CD4-positive, alpha-beta memory T cell (primary cell): ENCODE measurements around the gene FOXL3. TPM values are rescaled to one million over a fixed set of nuclear protein-coding genes. Genes with fewer than 3 reads are reported as not detected.

ENCODE experiments used
- CTCF ChIA-PET: fragments of 350-600 bp; sonication (Branson Sonifier 250); formaldehyde crosslinking; loops from one replicate; lab custom pipeline; 2021; ENCODE audit warnings: inconsistent platforms; ENCODE audit not compliant: partially characterized antibody; lab: Charles Lee
- POLR2A ChIA-PET: fragments of 350-600 bp; sonication (Branson Sonifier 250); formaldehyde crosslinking; loops from one replicate; lab custom pipeline; 2021; ENCODE audit not compliant: partially characterized antibody; lab: Charles Lee
- DNase-seq, 5 donors: peaks; one replicate each; pipeline versions ENCODE4 v3.0.0 to v3.0.0-alpha.2; 2020 to 2022; ENCODE audit warnings: mixed read lengths in 1 of 5
- H3K27ac ChIP-seq: one replicate; pipeline ENCODE4 v1.7.0; 2013; ENCODE audit warnings: low read depth, low read length
- H3K27me3 ChIP-seq: 2 replicates; pipeline ENCODE4 v1.7.0; 2013; ENCODE audit warnings: mild to moderate bottlenecking, low read length, moderate library complexity; ENCODE audit not compliant: insufficient read depth
- H3K36me3 ChIP-seq: 2 replicates; pipeline ENCODE4 v1.7.0; 2013; ENCODE audit warnings: mild to moderate bottlenecking, low read length, moderate library complexity; ENCODE audit not compliant: insufficient read depth
- H3K4me1 ChIP-seq: 2 replicates; pipeline ENCODE4 v1.7.0; 2013; ENCODE audit warnings: mild to moderate bottlenecking, low read length, moderate library complexity; ENCODE audit not compliant: insufficient read depth
- H3K4me3 ChIP-seq, 2 donors: one replicate each; pipeline ENCODE4 v1.7.0; 2013; ENCODE audit warnings: low read length in 2 of 2, mild to moderate bottlenecking in 1 of 2
- H3K9me3 ChIP-seq, 2 donors: one replicate each; pipeline ENCODE4 v1.7.0; 2013; ENCODE audit warnings: low read length in 2 of 2, control low read depth in 1 of 2; ENCODE audit not compliant: control insufficient read depth in 1 of 2
- H3K27ac Mint-ChIP-seq, 7 donors: one replicate each; pipeline ENCODE4 v1.8.0; 2020 to 2021; ENCODE audit warnings: mixed read lengths in 7 of 7, mild to moderate bottlenecking in 6 of 7, inconsistent platforms in 3 of 7, moderate library complexity in 3 of 7
- H3K27me3 Mint-ChIP-seq, 2 donors: one replicate each; pipeline ENCODE4 v1.8.0; 2020 to 2021; ENCODE audit warnings: mixed read lengths in 2 of 2
- H3K36me3 Mint-ChIP-seq, 2 donors: one replicate each; pipeline ENCODE4 v1.8.0; 2020 to 2021; ENCODE audit warnings: mixed read lengths in 2 of 2, inconsistent platforms in 1 of 2, mild to moderate bottlenecking in 1 of 2
- H3K4me1 Mint-ChIP-seq, 4 donors: one replicate each; pipeline ENCODE4 v1.8.0; 2020 to 2021; ENCODE audit warnings: mixed read lengths in 4 of 4, mild to moderate bottlenecking in 1 of 4
- H3K4me3 Mint-ChIP-seq, 8 donors: one replicate each; pipeline ENCODE4 v1.8.0; 2020 to 2021; ENCODE audit warnings: mixed read lengths in 8 of 8, mild to moderate bottlenecking in 7 of 8, moderate library complexity in 6 of 8, inconsistent platforms in 3 of 8
- H3K9me3 Mint-ChIP-seq, 8 donors: one replicate each; pipeline ENCODE4 v1.8.0; 2020 to 2021; ENCODE audit warnings: mixed read lengths in 8 of 8, mild to moderate bottlenecking in 5 of 8, inconsistent platforms in 3 of 8, moderate library complexity in 1 of 8
- intact Hi-C: fragments of 100-400 bp; cut with micrococcal nuclease; formaldehyde crosslinking; loops from one replicate; pipeline ENCODE4 v1.15.1; 2023
- polyA plus RNA-seq, 2 donors: library from polyadenylated mRNA; unstranded; fragments of 300-500 nt; fragmentation: Illumina TruSeq; gene quantifications; one replicate each; pipeline ENCODE4 v1.2.3, GENCODE V29; 2021
- total RNA-seq, 2 experiments: library from RNA; stranded (reverse); gene quantifications; one replicate each; pipeline ENCODE4 v1.2.3, GENCODE V29; 2021

The FOXL3 gene
- total and polyA plus RNA-seq, 4 experiments from 2014 or later, result not detected

DNA sequence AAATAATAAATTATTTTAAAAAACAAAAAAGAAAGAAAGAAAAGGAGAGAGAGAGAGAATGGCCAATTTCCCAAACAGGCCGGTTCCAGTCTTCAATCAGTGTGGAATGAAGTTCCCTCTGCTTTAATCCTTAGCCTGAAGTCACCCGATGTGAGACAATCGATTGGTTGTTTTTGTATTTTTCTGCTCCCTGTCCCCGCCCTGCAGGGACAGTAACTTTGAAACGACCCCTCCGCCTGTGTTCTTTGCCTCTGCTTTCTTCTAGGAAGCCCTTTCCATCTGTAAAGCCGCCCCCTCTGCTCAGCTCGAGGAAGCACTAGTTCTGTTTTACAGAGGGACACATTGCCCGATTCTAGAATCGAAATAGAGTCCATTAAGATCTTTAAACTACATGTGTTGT, 33.4 kb downstream of the FOXL3 start:
- H3K4me3 ChIP-seq, result no peak overlapping the region
- ChIA-PET POLR2A (no interaction called here), CTCF (interaction anchor here (1.2 kb wide), 1 partner anchor 10 kb away, joined by 3 read pairs; no protein-coding TSS in a partner anchor)
- peaks cover 4% of the 10 kb centered on the region for H3K27me3 ChIP-seq
- peaks cover 7% of the 10 kb centered on the region for H3K4me1 ChIP-seq
- Mint-ChIP-seq H3K27ac (peak overlapping the region in 2 of 7 donors; percentile 53 to 71), H3K9me3 (peaks cover 0 to 6% (median 0%) of the 10 kb centered on the region in 8 donors), H3K4me1 (peaks cover 0 to 2% (median 0%) of the 10 kb centered on the region in 4 donors), H3K27me3 (peaks cover 14 to 15% of the 10 kb centered on the region in 2 donors), H3K4me3 (peak overlapping the region in 1 of 8 donors; percentile 59), H3K36me3 (no peaks in the 10 kb centered on the region)
- no peaks in the 10 kb centered on the region for H3K9me3 ChIP-seq
- no peaks in the 10 kb centered on the region for H3K36me3 ChIP-seq
- intact Hi-C loops, result loop anchor here (2.0 kb wide), 1 partner anchor 313 kb away; no protein-coding TSS in a partner anchor
- H3K27ac ChIP-seq, result no peak overlapping the region
- no peak for DNase-seq

DNA sequence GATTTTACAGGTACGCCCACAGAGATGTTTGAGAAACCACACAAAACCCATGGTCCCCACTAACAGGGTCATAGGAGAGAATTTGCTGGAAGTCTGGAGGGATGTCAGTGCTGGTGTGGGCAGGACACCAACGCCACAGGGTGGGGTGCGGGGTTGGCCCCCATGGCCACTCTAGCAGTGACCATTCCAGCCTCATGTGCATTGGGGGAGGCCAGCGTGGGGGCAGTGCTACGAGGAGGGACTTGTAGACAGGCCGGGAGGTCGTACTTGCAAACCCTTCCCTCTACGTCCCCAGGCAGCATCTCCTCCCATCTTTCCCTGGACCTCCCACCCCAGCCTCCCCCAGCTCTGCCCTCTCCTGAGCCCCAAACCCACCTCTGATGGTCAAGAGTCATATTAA, 34.0 kb downstream of the FOXL3 start:
- CTCF ChIA-PET, result interaction anchor here (1.2 kb wide), 1 partner anchor 9 kb away, joined by 3 read pairs; no protein-coding TSS in a partner anchor
- peaks cover 10% of the 10 kb centered on the region in 2 donors for H3K27me3 Mint-ChIP-seq
- Histone ChIP-seq H3K27ac (no peak overlapping the region), H3K36me3 (no peaks in the 10 kb centered on the region), H3K4me3 (no peak overlapping the region), H3K9me3 (no peaks in the 10 kb centered on the region), H3K4me1 (peaks cover 7% of the 10 kb centered on the region), H3K27me3 (peaks cover 4% of the 10 kb centered on the region)
- intact Hi-C loops, result no loop called here
- H3K4me1 Mint-ChIP-seq, result peaks cover 0 to 2% (median 0%) of the 10 kb centered on the region in 4 donors
- POLR2A ChIA-PET, result no interaction called here
- H3K9me3 Mint-ChIP-seq, result peaks cover 0 to 4% (median 0%) of the 10 kb centered on the region in 8 donors
- no peak overlapping the region for H3K4me3 Mint-ChIP-seq
- H3K36me3 Mint-ChIP-seq, result no peaks in the 10 kb centered on the region
- DNase-seq, result no peak
- H3K27ac Mint-ChIP-seq, result no peak overlapping the region

DNA sequence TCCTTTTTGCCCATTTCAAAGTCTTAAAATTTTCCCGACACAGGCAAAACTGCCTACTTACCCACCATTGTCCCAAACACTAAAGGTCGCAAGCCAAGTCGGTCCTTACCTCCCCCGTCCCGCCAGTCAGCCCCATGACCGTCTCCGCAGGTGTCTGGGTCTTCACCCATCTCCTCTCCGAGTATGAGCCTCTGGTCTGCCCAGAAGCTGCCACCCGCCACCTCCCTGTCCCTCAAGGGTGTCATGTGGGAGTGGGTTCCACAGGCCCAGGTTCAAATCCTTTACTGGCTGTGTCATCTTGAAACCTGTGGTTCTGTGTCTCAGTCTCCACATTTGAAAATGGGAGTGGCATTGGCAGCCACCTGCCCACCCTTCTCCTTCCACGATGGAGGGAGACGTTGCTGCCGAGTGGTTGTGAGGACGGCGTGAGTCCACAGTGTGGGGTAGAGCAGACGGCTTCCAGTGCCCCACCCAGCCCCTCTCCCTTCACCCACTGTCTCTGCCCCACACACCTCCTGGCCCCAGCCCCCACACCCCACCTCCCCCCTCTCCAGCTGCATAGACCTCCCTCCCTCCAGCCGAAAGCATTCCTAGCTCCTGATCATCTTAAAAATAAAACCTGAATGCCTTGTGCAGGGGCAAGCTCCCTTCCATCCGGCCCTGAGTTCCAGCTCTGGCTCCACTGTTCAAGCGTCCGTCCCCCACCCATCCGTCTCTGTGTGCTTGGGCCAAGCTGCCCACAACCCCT, 35.3 kb downstream of the FOXL3 start:
- H3K27ac ChIP-seq, result no peak overlapping the region
- H3K9me3 Mint-ChIP-seq, result peaks cover 0 to 3% (median 0%) of the 10 kb centered on the region in 8 donors
- H3K4me1 Mint-ChIP-seq, result peaks cover 0 to 2% (median 0%) of the 10 kb centered on the region in 4 donors
- H3K27me3 ChIP-seq, result no peaks in the 10 kb centered on the region
- peaks cover 7% of the 10 kb centered on the region for H3K4me1 ChIP-seq
- POLR2A ChIA-PET, result no interaction called here
- no peaks in the 10 kb centered on the region for H3K36me3 Mint-ChIP-seq
- H3K9me3 ChIP-seq, result no peaks in the 10 kb centered on the region
- peaks cover 2 to 5% of the 10 kb centered on the region in 2 donors for H3K27me3 Mint-ChIP-seq
- no peaks in the 10 kb centered on the region for H3K36me3 ChIP-seq
- CTCF ChIA-PET, result interaction anchor here (1.1 to 1.6 kb wide), 2 partner anchors 311 to 547 kb away, joined by 3 read pairs; no protein-coding TSS in a partner anchor
- no peak overlapping the region for H3K4me3 ChIP-seq
- peak overlapping the region in 1 of 7 donors; percentile 70 for H3K27ac Mint-ChIP-seq
- DNase-seq, result no peak
- intact Hi-C loops, result no loop called here
- no peak overlapping the region for H3K4me3 Mint-ChIP-seq

DNA sequence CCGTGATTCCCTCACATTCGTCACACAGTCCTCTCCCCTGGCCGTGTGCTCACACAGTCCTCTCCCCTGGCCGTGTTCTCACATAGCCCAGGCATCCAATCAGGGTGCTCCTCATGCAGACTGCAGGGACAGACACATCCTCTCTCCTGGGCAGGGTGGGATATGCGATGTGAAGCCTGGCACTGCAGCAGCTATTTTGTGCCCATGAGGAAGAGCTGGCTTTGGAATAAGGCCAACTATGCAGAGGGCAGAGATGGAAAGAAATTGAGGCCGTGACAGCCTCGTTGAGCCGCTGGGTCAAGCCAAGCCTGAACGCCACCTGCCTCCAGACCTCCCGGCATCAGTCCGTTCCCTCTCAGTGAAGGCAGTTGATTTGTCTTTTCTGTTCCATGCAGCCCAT, 35.8 kb downstream of the FOXL3 start:
- H3K36me3 Mint-ChIP-seq, result no peaks in the 10 kb centered on the region
- CTCF ChIA-PET, result interaction anchor here (1.1 to 1.6 kb wide), 2 partner anchors 311 to 547 kb away, joined by 3 read pairs; no protein-coding TSS in a partner anchor
- POLR2A ChIA-PET, result no interaction called here

DNA sequence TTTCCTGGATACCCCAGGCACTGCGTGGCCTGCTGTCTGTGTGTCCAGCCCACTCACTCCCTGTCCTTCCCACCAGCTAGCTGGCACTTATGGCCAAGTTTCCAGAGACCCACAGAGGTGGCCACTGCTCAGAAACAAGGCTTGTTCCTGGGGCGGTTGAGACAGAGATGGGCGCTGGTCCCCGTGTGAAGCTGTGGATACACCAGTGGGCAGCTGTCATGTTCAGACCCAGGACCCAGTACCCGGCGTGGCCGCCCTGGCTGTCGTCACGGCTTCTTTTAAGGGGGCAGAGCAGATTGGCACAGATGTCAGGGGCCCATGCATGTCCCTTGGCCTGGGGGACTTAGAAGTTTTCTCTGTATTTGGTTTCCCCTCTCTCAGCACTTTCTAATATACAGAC, 36.3 kb downstream of the FOXL3 start:
- no peaks in the 10 kb centered on the region for H3K36me3 Mint-ChIP-seq
- no peaks in the 10 kb centered on the region for H3K36me3 ChIP-seq
- H3K4me3 ChIP-seq, result no peak overlapping the region
- no peak overlapping the region for H3K4me3 Mint-ChIP-seq
- H3K4me1 ChIP-seq, result peaks cover 7% of the 10 kb centered on the region
- no peak overlapping the region for H3K27ac ChIP-seq
- no peak overlapping the region for H3K27ac Mint-ChIP-seq
- H3K27me3 ChIP-seq, result no peaks in the 10 kb centered on the region
- H3K4me1 Mint-ChIP-seq, result peaks cover 0 to 2% (median 0%) of the 10 kb centered on the region in 4 donors
- no peak for DNase-seq
- peaks cover 4 to 6% of the 10 kb centered on the region in 2 donors for H3K27me3 Mint-ChIP-seq
- ChIA-PET CTCF (interaction anchor here (1.1 to 1.6 kb wide), 2 partner anchors 310 to 546 kb away, joined by 3 read pairs; no protein-coding TSS in a partner anchor), POLR2A (no interaction called here)
- H3K9me3 ChIP-seq, result no peaks in the 10 kb centered on the region
- intact Hi-C loops, result no loop called here
- peaks cover 0 to 3% (median 0%) of the 10 kb centered on the region in 8 donors for H3K9me3 Mint-ChIP-seq

More for the DNA sequence above, 35.8 kb downstream of the FOXL3 start:
- intact Hi-C loops, result no loop called here
- Histone ChIP-seq H3K4me3 (no peak overlapping the region), H3K27ac (no peak overlapping the region), H3K4me1 (peaks cover 7% of the 10 kb centered on the region), H3K36me3 (no peaks in the 10 kb centered on the region), H3K9me3 (no peaks in the 10 kb centered on the region), H3K27me3 (no peaks in the 10 kb centered on the region)
- Mint-ChIP-seq H3K27ac (no peak overlapping the region), H3K27me3 (peaks cover 2 to 4% of the 10 kb centered on the region in 2 donors), H3K4me1 (peaks cover 0 to 2% (median 0%) of the 10 kb centered on the region in 4 donors), H3K4me3 (no peak overlapping the region), H3K9me3 (peaks cover 0 to 3% (median 0%) of the 10 kb centered on the region in 8 donors)
- no peak for DNase-seq

DNA sequence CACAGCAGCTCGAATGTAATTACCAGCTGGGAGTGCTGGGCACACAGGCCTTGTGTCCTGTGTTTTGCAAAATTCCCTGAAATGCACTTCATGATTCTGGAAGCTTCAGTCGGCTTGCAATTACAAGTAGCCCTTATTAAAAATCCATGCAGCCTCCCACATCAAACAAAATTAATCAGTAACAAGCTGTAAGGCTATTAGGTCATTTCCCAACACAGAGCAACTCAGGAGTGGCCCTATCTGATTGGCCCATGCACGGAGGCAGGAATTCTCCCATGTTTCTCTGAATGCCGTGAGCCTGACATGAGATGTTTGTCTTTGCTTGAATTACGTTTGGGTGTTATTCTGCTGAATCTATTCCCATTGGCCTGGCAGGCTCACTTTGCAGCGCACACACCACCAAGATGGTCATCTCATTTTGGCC, 36.9 kb downstream of the FOXL3 start:
- Histone ChIP-seq H3K27ac (no peak overlapping the region), H3K9me3 (no peaks in the 10 kb centered on the region), H3K27me3 (no peaks in the 10 kb centered on the region), H3K36me3 (no peaks in the 10 kb centered on the region), H3K4me1 (peaks cover 6% of the 10 kb centered on the region), H3K4me3 (no peak overlapping the region)
- Mint-ChIP-seq H3K36me3 (no peaks in the 10 kb centered on the region), H3K4me3 (no peak overlapping the region), H3K27me3 (peaks cover 4 to 6% of the 10 kb centered on the region in 2 donors), H3K27ac (no peak overlapping the region), H3K4me1 (peaks cover 0 to 2% (median 0%) of the 10 kb centered on the region in 4 donors), H3K9me3 (peaks cover 0 to 3% (median 0%) of the 10 kb centered on the region in 8 donors)
- CTCF ChIA-PET, result interaction anchor here (1.6 kb wide), 1 partner anchor 546 kb away, joined by 3 read pairs; no protein-coding TSS in a partner anchor
- DNase-seq, result no peak
- intact Hi-C loops, result no loop called here
- POLR2A ChIA-PET, result no interaction called here

DNA sequence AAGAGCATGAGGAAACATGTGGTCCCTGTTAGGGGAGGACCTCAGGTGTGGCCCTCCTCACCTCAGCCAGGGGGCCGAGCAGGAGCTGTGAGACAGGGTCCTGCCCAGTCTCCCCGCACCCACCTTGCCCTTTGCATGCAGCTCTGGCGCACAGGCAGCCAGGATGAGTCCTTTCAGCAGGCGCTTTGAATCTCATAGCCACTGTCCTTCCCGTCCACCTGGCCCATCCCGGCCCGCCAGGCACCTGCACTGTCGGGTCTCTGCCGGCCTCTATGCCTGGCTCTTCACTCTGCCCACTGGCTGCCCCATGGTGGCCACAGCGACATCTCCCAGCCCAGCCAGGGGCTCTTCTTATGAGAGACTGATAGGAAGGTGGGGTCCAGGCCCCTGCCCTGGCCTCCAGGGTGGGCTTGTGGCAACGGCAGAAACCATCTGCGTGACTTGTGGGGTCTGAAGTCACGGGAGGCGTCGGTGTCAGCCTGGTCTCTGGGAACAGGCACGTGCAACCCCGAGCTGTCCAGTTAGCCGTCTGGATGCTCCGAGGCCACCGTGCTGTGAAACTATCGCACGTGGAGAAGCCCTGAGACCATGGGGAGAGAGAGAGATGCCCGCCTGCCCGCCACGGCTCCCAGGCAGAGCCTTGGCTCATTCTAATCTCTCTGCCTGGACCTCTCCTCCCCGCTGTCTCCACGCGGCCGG, 37.4 kb downstream of the FOXL3 start:
- H3K27ac Mint-ChIP-seq, result no peak overlapping the region
- no peak for DNase-seq
- ChIA-PET POLR2A (no interaction called here), CTCF (no interaction called here)
- peaks cover 3% of the 10 kb centered on the region for H3K4me1 ChIP-seq
- intact Hi-C loops, result no loop called here
- no peaks in the 10 kb centered on the region for H3K36me3 ChIP-seq
- peaks cover 0 to 2% (median 0%) of the 10 kb centered on the region in 4 donors for H3K4me1 Mint-ChIP-seq
- H3K9me3 ChIP-seq, result no peaks in the 10 kb centered on the region
- H3K36me3 Mint-ChIP-seq, result no peaks in the 10 kb centered on the region
- no peak overlapping the region for H3K27ac ChIP-seq
- no peaks in the 10 kb centered on the region for H3K27me3 ChIP-seq
- peaks cover 0 to 3% (median 0%) of the 10 kb centered on the region in 8 donors for H3K9me3 Mint-ChIP-seq
- H3K4me3 Mint-ChIP-seq, result no peak overlapping the region
- H3K4me3 ChIP-seq, result no peak overlapping the region
- H3K27me3 Mint-ChIP-seq, result peaks cover 4 to 6% of the 10 kb centered on the region in 2 donors
